ENCODE data around the gene CTNNA1.

CTNNA1 gene

DNA sequence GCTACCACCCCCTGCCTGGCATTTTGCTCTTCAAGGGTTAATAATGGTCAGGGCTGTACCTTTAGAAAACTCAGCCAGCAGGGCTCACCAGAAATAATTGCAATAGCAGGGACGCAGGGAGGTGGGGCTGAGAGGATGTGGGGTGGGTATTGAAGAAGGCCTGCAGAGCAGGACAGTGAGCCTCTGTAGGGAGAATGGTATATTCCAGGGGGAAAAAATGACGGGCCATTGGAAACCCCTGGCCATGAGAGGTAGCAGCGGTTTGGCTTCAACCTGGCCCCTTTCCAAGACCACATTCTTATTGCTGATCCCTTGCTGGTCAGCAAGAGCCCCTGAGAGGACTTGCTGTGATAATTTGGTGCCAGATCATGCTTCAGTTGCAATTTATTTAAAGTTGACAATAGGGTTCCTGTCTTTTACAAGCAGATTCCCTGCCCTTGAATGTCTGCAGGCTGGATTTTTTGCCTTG is 36.7 kb upstream of the CTNNA1 start:
- DNase-seq (ENCODE audit: low read depth): no peak
- TF ChIP-seq CTCF (IDR thresholded peaks at IDR 0.05; ENCODE audit: low read depth, low read length, missing control alignments): no peak

GRCh38 chr5:138717399-138717798 is 35.8 kb upstream of the CTNNA1 start:
- TF ChIP-seq CTCF (IDR thresholded peaks at IDR 0.05; ENCODE audit: low read depth, low read length, missing control alignments): no peak

More for the DNA sequence above, 36.7 kb upstream of the CTNNA1 start:
- H3K4me3 ChIP-seq (ENCODE audit: low read depth, low read length): no peak overlapping the region

DNA sequence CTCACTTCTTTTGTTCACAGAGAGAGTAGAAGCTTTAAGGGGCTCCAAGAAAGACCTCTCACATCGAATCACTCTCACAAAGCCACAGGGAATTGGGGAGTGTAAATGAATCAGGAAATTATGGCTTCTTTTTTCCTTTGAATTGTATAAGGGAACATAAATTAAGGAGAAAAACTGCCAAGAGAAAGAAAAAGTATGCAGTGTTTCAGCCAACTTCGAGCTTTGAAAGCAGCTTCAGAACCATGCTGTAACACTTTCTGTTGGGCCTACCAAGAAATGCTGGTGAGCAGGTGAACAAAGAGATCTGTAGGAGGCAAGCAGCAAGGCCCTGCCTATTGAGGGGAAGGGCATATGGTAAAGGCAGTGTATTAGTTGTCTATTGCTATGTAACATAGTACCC is 33.4 kb upstream of the CTNNA1 start:
- no peak overlapping the region for H3K4me3 ChIP-seq (ENCODE audit: low read depth, low read length)
- no peak for TF ChIP-seq CTCF (IDR thresholded peaks at IDR 0.05; ENCODE audit: low read depth, low read length, missing control alignments)
- DNase-seq (ENCODE audit: low read depth): no peak

More at GRCh38 chr5:138717399-138717798, 35.8 kb upstream of the CTNNA1 start:
- no peak for DNase-seq (ENCODE audit: low read depth)
- no peak overlapping the region for H3K4me3 ChIP-seq (ENCODE audit: low read depth, low read length)

DNA sequence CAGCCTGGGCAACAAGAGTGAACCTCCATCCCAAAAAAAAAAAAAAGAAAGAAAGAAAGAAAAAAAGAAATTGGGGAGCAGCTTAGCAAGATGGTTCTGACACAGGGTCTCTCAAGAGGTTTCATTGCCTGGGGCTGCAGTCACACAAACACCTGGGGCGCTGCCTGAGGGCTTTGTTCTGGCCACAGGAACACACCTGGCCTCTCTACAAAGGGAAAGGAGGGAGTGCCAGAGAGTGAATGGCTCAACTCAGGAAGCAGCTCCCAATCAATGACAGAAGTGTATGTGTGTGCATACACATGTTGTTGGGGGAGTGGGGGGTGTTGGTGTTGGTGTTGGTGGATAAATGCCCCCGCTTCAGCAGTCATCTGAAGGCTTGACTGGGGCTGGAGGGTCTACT is 32.4 kb upstream of the CTNNA1 start:
- no peak overlapping the region for H3K4me3 ChIP-seq (ENCODE audit: low read depth, low read length)
- no peak for TF ChIP-seq CTCF (IDR thresholded peaks at IDR 0.05; ENCODE audit: low read depth, low read length, missing control alignments)
- no peak for DNase-seq (ENCODE audit: low read depth)

GRCh38 chr5:138721979-138722378 is 31.2 kb upstream of the CTNNA1 start:
- no peak for TF ChIP-seq CTCF (IDR thresholded peaks at IDR 0.05; ENCODE audit: low read depth, low read length, missing control alignments)
- H3K4me3 ChIP-seq (ENCODE audit: low read depth, low read length): no peak overlapping the region
- no peak for DNase-seq (ENCODE audit: low read depth)

- no peak for DNase-seq (ENCODE audit: low read depth)
- H3K4me3 ChIP-seq (ENCODE audit: low read depth, low read length): no peak overlapping the region
- no peak for TF ChIP-seq CTCF (IDR thresholded peaks at IDR 0.05; ENCODE audit: low read depth, low read length, missing control alignments)
Observed at GRCh38 chr5:138722544-138723177, 30.6 kb upstream of the CTNNA1 start.

All from GM12864 (cell line).